ENCODE measurements around the gene LARGE1.
"Not testable (repeated sequence)": the region's sequence is repeated elsewhere in the genome, so short reads cannot be mapped to it uniquely, and the experiment has no call there.

LARGE1 gene

DNA sequence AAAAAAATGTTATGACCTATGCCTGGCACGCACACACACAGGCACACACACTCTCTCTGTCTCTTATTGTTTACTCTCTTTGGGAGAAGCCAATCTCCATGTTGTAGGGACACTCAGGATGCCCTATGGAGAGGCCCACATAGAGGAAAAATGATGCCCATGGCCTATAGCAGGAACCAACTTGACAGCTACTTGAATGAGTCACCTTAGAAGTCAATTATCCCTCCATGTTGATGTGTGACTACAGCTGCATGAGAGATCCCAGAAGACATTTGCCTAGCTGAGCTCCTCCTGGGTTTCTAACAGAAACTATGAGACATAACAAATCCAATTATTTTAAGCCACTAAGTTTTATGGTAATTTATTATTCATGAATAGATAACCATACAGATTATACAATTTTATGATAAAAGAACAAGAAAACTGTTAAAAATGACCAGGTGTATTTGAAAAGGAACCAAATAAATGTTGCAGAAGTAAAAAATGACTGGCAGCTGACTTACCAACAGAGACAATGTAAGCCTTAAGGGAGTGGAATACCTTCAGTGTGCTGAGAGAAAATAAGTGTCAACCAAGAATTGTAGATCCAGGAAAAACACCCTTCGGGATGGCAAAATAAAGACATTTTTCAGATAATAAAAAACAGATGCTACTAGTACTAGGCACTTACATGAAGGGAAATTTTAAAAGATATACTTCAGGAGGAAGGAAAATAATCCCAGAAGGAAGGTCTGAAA, 458.4 kb downstream of the LARGE1 start:
- no peak for DNase-seq

DNA sequence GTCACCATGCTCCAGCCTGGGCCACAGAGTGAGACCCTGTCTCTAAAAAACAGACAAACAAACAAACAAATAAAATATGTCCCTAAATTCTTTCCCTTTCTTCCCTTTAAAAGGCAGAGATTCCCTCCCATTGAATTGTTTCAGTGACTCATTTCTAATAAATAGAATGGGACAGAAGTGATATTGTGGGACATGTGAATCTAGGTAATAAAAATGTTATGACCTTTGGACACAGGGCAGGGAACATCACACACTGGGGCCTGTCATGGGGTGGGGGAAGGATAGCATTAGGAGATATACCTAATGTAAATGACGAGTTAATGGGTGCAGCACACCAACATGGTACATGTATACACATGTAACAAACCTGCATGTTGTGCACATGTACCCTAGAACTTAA, 459.0 kb downstream of the LARGE1 start:
- DNase-seq = not testable (repeated sequence)

DNA sequence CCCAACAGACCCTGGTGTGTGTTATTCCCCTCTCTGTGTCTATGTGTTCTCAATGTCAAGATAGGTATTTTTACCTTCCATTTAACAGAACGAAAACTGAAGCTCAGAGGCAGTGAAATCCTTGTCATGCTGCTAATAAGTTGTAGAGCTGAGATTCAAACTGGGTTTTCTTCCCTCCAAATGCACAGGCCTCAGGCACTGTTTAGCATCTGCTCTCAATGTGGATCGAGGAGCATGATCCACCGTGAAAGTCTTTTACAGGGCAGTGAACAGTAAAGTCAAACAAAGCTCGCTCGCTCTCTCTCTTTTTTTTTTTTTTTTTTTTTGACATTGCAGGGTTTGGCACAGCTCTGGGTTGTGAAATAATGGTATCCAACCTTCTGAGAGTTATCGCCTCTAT, 461.1 kb downstream of the LARGE1 start:
- no peak for DNase-seq

DNA sequence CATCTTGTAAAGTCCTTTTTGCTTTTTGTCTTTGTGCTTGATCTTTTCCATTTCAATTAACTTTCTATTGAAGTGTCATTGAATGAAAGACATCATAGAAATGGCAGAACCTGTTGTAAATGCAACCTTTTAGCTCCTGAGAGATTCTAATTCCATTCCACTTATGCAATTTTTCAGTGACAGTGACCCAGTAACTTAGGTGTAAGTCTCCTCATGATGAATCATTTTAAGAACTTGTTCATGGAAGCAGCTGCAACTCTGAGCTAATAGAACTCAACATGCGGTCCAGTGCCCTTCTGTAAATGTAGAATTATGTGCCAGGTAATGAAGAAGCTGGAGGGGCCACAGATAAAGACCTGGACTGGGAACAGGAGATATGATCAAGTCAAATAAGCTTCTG, 463.8 kb downstream of the LARGE1 start:
- no peak for DNase-seq

DNA sequence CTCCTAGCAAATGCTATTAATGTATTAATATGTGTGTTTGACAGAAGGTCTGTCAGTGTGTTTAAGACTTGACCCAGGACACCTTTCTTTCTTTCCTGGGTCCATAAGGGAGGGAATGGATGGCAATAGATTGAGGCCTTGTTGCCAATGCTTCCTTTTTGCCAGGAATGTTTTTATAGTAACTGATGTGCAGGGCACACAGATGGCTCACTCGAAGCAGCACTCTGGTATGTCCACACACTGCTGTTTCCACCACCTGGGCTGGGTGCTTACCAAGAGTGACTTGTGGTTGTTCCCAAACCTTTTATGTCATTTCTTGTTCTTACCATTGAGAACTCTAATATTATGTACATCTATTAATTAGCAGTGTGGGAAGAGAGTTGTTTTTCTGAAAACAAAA, 465.2 kb downstream of the LARGE1 start:
- no peak for DNase-seq

DNA sequence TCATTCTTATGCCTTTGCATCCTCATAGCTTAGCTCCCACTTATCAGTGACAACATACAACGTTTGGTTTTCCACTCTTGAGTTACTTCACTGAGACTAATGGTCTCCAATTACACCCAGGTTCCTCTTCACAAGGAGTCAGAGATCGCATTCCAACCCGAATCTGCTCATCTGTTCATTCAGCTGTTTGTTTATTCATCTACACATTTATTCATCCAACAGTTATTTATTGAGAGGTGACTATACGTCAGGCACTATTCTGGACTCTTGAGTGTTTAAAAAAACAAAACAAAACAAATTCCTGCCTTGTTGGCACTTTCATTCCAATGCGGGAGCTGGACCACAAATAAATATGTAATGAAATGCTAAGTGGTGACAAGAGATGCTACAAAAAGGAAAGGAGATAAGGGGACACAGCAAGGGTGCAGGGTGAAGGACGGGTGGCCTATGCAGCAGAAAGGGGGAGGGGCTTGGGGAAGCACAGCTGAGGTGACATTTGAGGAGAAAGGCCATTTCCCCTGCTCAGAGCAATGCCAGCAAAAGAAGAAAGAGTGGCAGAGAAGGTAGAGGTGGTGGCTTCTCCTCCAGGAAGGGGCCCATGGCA, 468.3 kb downstream of the LARGE1 start:
- DNase-seq = no peak

DNA sequence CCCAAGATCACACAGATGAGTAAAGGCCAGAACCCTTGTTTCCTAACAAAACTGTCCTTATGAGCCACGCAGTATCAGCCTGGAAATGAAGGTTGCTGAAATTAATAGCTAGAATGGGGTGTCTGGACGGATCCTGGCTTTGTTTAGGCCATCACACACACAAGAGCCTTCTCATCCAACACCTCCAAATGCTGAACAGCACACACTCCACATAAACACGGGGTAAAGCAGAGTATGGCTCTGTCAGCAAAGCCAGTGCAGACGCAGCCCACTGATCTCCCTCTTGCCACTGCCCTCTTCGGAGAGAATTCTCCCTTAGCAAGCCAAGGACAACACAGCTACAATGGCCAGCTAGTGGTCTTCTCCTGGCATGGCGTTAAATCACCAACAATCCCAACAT, 469.5 kb downstream of the LARGE1 start:
- DNase-seq = no peak

DNA sequence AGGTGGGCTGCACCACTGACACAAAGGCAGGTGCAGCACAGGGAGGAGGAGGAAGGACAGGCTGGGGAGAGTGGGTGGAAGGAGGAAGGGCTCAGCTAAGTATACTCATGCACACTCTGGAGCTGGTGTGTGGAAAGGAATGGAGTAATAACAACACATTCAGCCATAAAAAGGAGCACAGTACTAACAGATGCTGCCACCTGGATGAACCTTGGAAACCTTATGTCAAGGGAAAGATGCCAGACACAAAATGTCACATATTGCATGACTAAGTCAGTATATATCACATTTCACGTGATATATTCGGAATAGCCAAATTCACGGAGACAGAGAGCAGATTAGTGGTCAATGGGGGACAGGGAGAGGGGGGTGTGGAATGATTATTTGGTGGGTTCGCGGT, 472.5 kb downstream of the LARGE1 start:
- DNase-seq = no peak

DNA sequence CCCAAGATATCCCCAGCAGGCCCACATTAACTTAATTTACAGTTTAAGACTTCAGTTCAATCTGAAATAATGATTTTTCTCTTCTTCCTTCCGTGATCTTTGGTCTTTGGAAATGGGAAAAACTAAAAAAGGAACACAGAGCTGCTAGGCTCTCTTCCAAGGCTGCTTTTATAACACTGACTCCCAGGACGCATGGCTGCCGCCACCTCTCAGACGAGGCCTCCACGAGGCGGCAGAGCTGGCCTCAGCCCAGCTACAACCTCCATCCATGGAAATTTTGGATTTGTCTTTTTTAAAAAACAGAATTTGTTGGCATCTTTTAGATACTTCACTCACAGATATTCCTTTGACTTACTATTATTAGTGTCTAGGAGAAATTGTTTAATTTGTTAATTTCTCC, 476.6 kb downstream of the LARGE1 start:
- DNase-seq = no peak

DNA sequence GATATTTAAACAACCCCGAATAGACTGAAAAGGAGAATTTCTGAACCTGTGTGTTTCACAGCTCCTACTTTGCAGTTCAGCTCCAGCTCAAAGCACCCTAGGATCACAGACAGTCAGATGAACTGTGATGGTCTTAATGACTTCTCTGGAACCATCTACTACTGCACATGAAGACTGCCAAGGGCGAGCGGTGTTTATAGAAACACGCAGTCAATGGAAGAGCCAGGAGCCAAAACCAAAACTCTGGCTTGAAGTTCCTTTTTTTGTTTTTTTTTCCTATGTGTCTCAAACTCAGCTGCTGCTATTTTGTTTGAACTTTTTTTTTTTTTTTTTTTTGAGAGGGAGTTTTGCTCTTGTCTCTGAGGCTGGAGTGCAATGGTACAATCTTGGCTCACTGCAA, 479.5 kb downstream of the LARGE1 start:
- DNase-seq = no peak

DNA sequence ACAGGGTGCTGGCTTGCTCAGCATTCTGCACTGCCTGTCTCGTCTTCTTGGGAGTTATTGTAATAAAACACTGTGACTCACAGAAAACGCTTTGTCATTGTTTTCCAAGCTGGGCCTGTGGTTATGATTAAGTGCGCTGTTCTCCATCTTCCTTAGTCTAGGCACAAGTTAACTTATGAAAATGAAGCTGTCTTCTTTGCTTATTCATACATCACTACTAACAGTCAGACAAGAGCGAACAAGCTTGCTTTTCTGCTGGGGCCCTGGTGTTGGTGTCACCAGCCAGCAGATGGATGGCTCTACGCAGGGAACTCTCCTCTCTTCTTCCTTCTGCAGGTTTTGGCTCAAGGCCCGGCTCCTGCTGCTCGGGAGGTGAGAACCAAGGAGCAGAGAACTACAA, 482.0 kb downstream of the LARGE1 start:
- no peak for DNase-seq

DNA sequence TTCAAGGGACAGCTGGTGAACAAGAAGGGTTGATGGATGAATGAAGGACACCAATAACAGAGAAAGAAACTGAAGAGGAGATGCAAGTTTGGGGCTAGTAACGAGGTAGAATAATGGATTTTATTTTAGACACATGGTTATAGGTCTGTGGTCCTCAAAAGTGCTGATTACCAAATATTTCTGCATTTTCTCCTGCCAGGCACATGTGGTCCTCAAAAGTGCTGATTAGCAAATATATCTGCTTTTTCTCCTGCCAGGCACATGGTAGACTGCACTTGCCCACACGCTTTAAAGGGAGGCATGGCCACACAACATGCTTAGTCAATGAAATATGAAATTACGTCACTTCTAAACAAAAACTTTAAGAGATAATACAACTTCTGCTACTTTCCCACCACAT, 489.0 kb downstream of the LARGE1 start:
- no peak for DNase-seq

DNA sequence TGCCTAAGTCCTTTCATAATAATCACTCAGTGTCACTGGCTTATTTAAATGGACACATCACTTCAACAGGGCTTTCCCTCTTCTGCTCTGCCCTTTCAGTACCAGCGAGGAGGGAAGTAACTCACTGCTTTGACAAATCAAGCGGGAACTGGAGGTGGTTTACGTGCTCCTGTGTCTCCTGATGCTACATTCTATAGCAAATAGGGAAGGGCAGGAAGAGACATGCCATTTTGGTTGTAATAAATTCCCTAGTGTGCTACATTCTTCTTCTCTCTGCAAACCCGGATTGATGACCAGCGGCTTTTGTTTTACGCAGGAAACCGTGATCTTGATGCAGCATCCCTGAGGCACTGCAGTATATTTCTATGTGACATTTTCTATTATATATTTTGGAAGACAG, 491.0 kb downstream of the LARGE1 start:
- DNase-seq = no peak

DNA sequence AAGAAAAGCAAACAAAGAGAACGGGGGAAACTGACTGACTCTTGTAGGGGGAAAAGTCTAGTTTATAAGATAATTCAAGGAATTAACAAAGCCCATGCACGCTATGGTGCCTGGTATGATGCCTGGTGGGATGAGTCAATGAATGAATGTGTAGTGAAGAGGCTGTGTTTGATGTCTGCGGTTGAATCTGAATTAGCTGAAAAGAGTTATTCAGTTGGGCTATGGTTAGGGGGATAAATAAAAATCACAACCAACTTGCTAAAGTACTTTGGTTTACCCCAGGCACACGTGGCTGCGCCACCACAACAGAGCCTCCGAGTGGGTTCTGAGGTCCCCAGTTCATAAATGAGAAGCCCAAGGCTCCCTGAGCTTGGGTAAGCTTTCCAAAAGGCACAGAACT, 492.8 kb downstream of the LARGE1 start:
- DNase-seq = no peak

DNA sequence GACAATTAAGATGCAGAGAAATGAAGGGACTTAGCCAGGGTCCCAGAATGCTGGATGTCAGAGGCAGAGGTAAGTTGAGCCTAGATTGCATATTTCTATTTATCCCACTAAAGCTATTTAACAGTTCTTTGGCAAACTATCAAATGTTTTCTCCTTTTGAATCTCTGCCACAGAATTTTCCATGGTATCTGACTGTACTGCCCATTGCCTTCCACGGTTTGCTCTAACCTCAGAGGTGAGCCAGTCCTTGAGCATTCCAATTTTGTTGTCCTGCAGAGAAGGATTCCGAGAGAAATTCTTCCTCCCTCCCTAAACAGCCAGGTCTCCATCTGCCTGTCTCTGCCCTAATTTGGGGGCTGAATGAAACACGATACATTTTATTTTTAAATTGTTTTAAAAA, 493.8 kb downstream of the LARGE1 start:
- DNase-seq = no peak

DNA sequence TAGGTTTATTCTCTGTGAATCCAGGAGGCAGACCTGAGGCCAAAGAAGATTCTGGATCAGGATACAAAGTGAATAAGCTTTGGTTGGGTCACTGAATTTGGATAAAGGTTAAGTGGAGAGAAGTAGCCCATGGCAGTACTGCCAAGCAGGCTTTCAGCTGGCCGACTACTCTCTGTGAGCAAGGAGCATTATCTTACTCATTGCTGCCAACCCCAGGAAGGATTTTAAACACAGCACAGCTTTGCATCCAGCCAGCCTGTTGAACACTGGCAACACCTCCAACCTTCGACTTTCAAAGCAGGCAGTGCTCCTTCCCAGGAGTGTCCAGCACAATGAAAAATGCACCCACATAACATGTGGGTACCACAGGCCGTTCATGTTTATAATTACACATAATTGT, 498.4 kb downstream of the LARGE1 start:
- DNase-seq = no peak

DNA sequence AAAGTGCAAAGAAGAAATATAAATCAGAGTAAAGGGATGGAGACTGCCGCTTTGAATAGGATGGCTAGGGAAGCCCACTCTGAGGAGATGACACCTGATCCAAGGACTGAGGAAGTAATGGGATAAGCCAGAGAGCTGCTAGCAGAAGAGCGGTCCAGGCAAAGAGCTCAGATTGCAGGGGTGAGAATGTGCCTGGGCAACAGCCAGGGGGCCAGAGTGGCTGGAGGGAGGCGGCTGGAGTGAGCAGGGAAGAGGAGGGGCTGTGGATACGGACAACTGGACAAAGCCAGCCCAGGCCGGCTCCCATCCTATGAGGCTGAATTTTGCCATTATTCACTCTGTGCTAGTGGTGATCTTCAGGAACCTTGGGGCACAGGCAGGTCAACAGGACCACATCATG, 501.8 kb downstream of the LARGE1 start:
- DNase-seq = no peak

DNA sequence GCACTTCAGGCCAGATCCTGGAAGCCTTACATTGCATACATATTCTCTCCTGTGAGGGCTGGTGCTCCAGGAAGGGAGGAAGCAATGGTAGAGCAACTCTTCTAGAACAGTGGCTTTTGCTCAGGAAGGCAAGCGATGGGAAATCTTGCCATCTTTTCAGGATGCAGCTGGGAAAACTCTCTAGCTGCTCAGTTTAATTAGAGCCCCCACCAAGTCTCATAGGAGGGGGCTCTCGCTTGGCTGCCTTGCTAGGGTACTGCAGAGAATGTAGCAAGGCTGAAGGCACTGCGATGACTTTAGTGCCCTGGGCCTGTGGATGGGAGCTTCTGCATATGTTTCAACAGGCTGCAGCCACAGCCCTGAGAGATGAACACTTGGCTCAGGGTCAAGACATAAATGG, 504.9 kb downstream of the LARGE1 start:
- DNase-seq = no peak

DNA sequence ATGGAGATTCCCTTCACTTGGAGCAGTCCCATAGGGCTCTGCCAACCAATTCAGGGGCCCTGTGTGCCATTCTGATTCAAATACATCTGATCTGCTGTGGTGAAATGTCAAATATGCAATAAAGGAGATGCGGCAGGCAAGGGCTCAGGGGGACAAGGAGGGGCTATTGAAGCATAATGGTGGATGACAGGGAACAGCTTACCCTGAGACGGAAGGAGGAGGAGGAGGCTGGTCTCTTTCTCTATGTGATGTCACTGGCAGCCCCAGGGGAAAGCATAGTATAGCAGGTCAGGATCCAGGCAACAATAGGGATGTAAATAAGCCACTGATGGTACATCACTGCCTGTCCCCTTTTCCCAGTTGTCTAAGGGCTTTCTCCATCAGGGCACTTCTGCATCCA, 511.2 kb downstream of the LARGE1 start:
- DNase-seq = no peak

DNA sequence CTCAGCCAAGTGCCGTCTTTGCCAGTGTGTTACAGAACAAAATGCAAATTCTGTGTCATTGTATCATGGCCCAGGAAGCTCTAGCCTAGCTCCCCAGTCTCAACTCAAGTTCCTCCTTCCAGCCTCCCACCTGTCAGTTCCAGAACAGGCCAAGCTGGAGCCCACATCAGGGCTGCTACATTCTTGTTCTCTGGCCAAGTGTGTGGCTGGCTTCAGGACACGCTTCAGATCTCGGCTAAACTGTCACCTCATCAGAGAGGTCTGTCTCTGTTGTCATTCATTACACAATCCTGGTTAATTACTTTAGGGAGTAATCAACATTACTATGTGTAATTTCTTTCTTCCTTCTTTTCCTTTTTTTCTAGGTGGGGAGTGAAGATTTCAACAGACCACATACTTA, 515.1 kb downstream of the LARGE1 start:
- DNase-seq = no peak

DNA sequence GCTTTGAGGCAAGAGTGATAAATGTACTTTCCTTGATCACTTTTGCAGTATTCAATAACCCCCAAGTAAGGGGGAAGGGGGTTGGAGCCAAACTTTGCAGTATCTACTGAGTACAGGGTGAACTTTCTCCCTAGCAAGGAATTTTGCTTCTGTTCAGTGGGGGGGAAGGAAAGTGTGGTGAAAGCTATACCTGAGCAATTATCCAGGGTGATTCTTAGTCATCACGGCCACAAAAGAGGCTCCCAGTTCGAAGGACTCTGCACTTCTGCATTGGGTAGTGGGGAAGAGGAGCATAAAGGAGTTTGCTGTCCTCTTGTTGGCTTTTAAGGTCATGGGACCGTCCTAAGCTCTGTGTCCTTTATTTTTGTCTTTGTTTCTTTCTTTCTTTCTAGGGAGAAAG, 515.6 kb downstream of the LARGE1 start:
- no peak for DNase-seq

DNA sequence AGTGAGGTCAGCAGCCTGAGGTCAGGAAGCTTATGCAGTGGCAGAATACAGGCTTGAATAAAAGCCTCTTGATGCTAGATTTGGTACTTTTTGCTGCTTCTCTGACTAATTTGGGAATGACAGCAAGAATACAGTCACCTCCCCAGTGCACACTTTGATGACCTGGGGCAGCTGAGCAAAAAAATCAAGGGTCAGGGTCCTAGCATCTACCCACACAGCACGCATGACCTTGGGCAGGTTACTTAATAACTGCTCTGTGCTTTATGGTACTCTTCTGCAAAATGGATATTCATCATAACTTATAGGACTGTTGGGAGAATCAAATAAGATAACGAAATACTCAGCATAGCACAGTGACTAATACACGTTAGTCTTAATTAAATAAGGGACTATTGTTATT, 518.0 kb downstream of the LARGE1 start:
- no peak for DNase-seq

DNA sequence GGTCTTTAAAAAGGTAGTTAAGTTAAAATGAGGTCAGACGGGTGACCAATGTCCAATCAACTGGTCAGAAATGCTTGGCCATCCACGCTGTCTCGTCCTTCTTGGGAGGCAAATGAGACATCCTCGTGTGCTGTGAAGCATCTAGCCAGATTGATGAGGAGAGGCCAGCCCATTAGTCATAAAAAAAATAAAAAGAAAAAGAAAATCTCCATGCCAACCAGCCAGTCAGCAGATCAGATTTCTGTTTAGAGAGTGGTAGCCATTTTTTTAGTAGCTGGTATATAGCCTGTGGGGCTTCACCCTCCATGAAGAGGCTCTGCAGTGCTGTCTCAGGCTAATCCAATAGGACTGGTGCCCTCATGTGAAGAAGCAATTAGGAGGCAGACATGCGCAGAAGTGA, 519.0 kb downstream of the LARGE1 start:
- no peak for DNase-seq

DNA sequence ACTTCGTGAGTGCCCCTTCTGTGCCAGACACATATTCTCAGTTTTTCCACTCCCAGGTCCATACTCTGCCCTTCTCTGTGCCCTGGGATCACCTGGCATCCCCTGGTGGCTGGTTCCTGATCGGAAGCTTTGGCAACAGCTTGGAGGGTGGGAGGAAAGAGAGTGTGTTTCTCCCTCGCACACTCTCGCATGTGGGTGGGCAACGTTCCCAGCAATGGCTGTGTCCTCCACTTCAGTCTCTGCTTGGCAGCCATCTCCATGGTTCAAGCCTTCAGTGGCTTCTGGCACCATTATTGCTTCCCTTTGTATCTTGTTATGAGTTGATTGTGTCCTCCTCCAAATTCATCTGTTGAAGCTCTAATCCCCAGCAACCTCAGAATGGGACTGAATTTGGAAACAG, 519.4 kb downstream of the LARGE1 start:
- no peak for DNase-seq

Data from DMS153 (cell line).